ENCODE measurements around the gene RMRP. TPM values are rescaled to one million over a fixed set of nuclear protein-coding genes. Genes with fewer than 3 reads are reported as not detected.

RMRP gene
- total and polyA plus RNA-seq, 9 donors, result 126 to 27,726 (median 13,004) TPM; not detected in 1

DNA sequence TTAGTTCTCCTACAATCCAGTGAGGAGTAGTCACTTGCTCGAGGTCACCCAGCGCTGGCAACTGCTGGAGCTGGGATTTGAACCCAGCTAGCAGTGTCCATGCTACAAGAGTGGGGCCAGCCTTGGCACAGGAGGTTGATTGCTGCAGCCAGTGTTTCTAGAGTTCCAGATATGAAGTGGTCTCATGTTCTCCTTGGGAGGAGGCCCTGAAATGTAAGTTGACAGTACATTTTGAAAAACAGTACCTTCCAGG lies 1.1 kb upstream of the RMRP start:
- TF ChIP-seq POLR2A (IDR thresholded peaks at IDR 0.05) (no peak), EP300 (IDR thresholded peaks at IDR 0.05) (no peak), CTCF (IDR thresholded peaks at IDR 0.05) (no peak)
- Histone ChIP-seq H3K4me3 (peak overlapping the region; percentile 94), H3K36me3 (no peaks in the 10 kb centered on the region), H3K27me3 (no peaks in the 10 kb centered on the region), H3K9me3 (no peaks in the 10 kb centered on the region), H3K27ac (peak overlapping the region in 1 of 2 donors; percentile 97), H3K4me1 (ENCODE audit: insufficient read depth) (no peaks in the 10 kb centered on the region)
- WGBS, 3 donors, result 0 to 3% (median 0%) methylated on average over 2 of the region's 2 CpGs
- intact Hi-C loops (cut with DNase I), result loop anchor here in 2 of 4 donors (2.0 to 10.0 kb wide), 4 partner anchors 30 to 164 kb away; partner anchors contain the start of genes RUSC2 (in 1 of the 2) and TPM2 (in 1 of the 2)
- DNase-seq, result peak in 2 of 5 donors; percentile 55 to 64

GRCh38 chr9:35658137-35658967 lies 533 bp upstream of the RMRP start, which contains the start of gene CCDC107:
Gene CCDC107, plus strand, starts transcription at chr9:35658292. Its CDS starts 88 bp downstream, at chr9:35658380.
- no peaks in the 10 kb centered on the region for H3K4me1 ChIP-seq (ENCODE audit: insufficient read depth)
- intact Hi-C loops (cut with DNase I), result loop anchor here in 2 of 4 donors (2.0 to 10.0 kb wide), 4 partner anchors 30 to 164 kb away; partner anchors contain the start of genes RUSC2 (in 1 of the 2) and TPM2 (in 1 of the 2)
- DNase-seq, result peak; percentile 86 to 92 (median 90)
- H3K9me3 ChIP-seq, result no peaks in the 10 kb centered on the region
- H3K36me3 ChIP-seq, result no peaks in the 10 kb centered on the region
- TF ChIP-seq EP300 (IDR thresholded peaks at IDR 0.05), result no peak
- peak; percentile 92 for TF ChIP-seq POLR2A (IDR thresholded peaks at IDR 0.05)
- peak; percentile 51 to 80 (median 77) for TF ChIP-seq CTCF (IDR thresholded peaks at IDR 0.05)
- WGBS, 3 donors, result 0 to 1% (median 0%) methylated on average over 56 to 67 of the region's 67 CpGs
- peak within 1 kb of the TSS; percentile 94 for H3K4me3 ChIP-seq
- no peaks in the 10 kb centered on the region for H3K27me3 ChIP-seq
- H3K27ac ChIP-seq, result peak within 1 kb of the TSS; percentile 81 to 97

DNA sequence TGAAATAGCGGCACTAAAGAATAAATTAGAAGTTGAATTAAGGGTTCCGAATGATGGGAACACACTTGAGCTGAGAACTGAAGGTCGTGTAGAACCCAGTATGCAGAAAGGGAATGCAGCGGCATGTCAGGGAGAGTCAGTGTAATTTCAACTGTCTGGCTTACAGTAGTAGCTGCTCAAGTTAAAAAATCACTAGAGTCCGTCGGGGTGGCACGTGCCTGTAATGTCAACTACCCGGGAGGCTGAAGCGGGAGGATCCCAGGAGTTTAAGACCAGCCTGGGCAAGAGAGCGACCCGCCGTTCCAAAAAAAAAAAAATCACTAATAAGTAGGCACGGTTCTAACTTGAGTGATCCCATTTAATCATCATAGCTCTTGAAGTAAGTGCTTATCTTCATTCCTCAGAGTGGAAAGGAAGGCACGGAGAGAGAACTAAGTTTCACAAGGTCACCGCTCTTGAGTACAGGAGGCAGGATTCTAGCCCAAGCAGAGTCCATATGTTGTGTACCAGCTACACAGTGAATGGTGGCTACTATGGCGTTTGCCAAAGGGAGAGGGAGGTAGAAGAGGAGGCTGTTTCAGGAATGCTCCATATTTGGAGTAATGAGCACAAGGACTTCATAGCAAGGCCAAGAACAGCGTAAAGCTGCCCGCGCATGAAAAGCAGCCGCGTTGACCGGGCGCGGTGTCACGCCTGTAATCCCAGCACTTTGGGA lies 831 bp downstream of the RMRP start:
- no peaks in the 10 kb centered on the region for H3K9me3 ChIP-seq
- H3K4me3 ChIP-seq, result peak overlapping the region; percentile 94
- WGBS, 3 donors, result 8 to 18% (median 9%) methylated on average over 25 of the region's 25 CpGs
- H3K27ac ChIP-seq, result peak overlapping the region; percentile 78 to 97
- no peak for TF ChIP-seq POLR2A (IDR thresholded peaks at IDR 0.05)
- TF ChIP-seq EP300 (IDR thresholded peaks at IDR 0.05), result no peak
- TF ChIP-seq CTCF (IDR thresholded peaks at IDR 0.05), result no peak
- DNase-seq, result peak in 1 of 5 donors; percentile 45
- intact Hi-C loops (cut with DNase I), result loop anchor here in 2 of 4 donors (5.0 to 10.0 kb wide), 3 partner anchors 35 to 162 kb away; partner anchors contain the start of gene RUSC2 (in 1 of the 2)
- no peaks in the 10 kb centered on the region for H3K4me1 ChIP-seq (ENCODE audit: insufficient read depth)
- H3K36me3 ChIP-seq, result no peaks in the 10 kb centered on the region
- no peaks in the 10 kb centered on the region for H3K27me3 ChIP-seq

GRCh38 chr9:35656348-35656747 lies 1.5 kb downstream of the RMRP start:
- TF ChIP-seq POLR2A (IDR thresholded peaks at IDR 0.05) (no peak), CTCF (IDR thresholded peaks at IDR 0.05) (no peak), EP300 (IDR thresholded peaks at IDR 0.05) (no peak)
- no peak overlapping the region for H3K4me3 ChIP-seq
- intact Hi-C loops (cut with DNase I), result loop anchor here in 2 of 4 donors (5.0 to 10.0 kb wide), 3 partner anchors 36 to 162 kb away; partner anchors contain the start of gene RUSC2 (in 1 of the 2)
- no peak overlapping the region for H3K27ac ChIP-seq
- H3K36me3 ChIP-seq, result no peaks in the 10 kb centered on the region
- no peak for DNase-seq
- no peaks in the 10 kb centered on the region for H3K4me1 ChIP-seq (ENCODE audit: insufficient read depth)
- no peaks in the 10 kb centered on the region for H3K9me3 ChIP-seq
- no peaks in the 10 kb centered on the region for H3K27me3 ChIP-seq
- 68 to 84% (median 76%) methylated on average over 17 of the region's 17 CpGs for WGBS, 3 donors
